ENCODE measurements around the gene TOM1L2. TPM values are rescaled to one million over a fixed set of nuclear protein-coding genes. Genes with fewer than 3 reads are reported as not detected.
"Not testable (repeated sequence)": the region's sequence is repeated elsewhere in the genome, so short reads cannot be mapped to it uniquely, and the experiment has no call there.

TOM1L2 gene
- total RNA-seq, 1 donor from 2014 or later = 19.4 TPM

GRCh38 chr17:17922070-17922614, 50.1 kb downstream of the TOM1L2 start:
- TF ChIP-seq CTCF (conservative IDR thresholded peaks at IDR 0.05; ENCODE audit: low read depth, low read length) = no peak

GRCh38 chr17:17921192-17922069, 50.8 kb downstream of the TOM1L2 start:
- no peak for TF ChIP-seq CTCF (conservative IDR thresholded peaks at IDR 0.05; ENCODE audit: low read depth, low read length)
- DNase-seq (ENCODE audit: low read depth) = peak; percentile 63
- H3K4me3 ChIP-seq (ENCODE audit: low read depth, low read length) = no peak overlapping the region

More at GRCh38 chr17:17922070-17922614, 50.1 kb downstream of the TOM1L2 start:
- no peak overlapping the region for H3K4me3 ChIP-seq (ENCODE audit: low read depth, low read length)
- no peak for DNase-seq (ENCODE audit: low read depth)

GRCh38 chr17:17919169-17920107, 52.8 kb downstream of the TOM1L2 start:
- DNase-seq (ENCODE audit: low read depth) = no peak
- no peak overlapping the region for H3K4me3 ChIP-seq (ENCODE audit: low read depth, low read length)
- TF ChIP-seq CTCF (conservative IDR thresholded peaks at IDR 0.05; ENCODE audit: low read depth, low read length) = peak; percentile 92

- TF ChIP-seq CTCF (conservative IDR thresholded peaks at IDR 0.05; ENCODE audit: low read depth, low read length) = no peak
- no peak overlapping the region for H3K4me3 ChIP-seq (ENCODE audit: low read depth, low read length)
- DNase-seq (ENCODE audit: low read depth) = no peak
Observed at GRCh38 chr17:17917394-17917793, 54.8 kb downstream of the TOM1L2 start.

- no peak for TF ChIP-seq CTCF (conservative IDR thresholded peaks at IDR 0.05; ENCODE audit: low read depth, low read length)
- DNase-seq (ENCODE audit: low read depth) = no peak
- no peak overlapping the region for H3K4me3 ChIP-seq (ENCODE audit: low read depth, low read length)
Observed at GRCh38 chr17:17915183-17915582, 57.0 kb downstream of the TOM1L2 start.

GRCh38 chr17:17913695-17914332, 58.4 kb downstream of the TOM1L2 start:
- no peak for DNase-seq (ENCODE audit: low read depth)

GRCh38 chr17:17912336-17912735, 59.9 kb downstream of the TOM1L2 start:
- not testable (repeated sequence) for DNase-seq (ENCODE audit: low read depth)

More at GRCh38 chr17:17913695-17914332, 58.4 kb downstream of the TOM1L2 start:
- TF ChIP-seq CTCF (conservative IDR thresholded peaks at IDR 0.05; ENCODE audit: low read depth, low read length) = no peak
- H3K4me3 ChIP-seq (ENCODE audit: low read depth, low read length) = no peak overlapping the region

More at GRCh38 chr17:17912336-17912735, 59.9 kb downstream of the TOM1L2 start:
- H3K4me3 ChIP-seq (ENCODE audit: low read depth, low read length) = not testable (repeated sequence)
